GM19025 (cell line): ENCODE measurements around the gene CAMKK2.
"Not testable (repeated sequence)": the region's sequence is repeated elsewhere in the genome, so short reads cannot be mapped to it uniquely, and the experiment has no call there.

Experiments
- ATAC-seq: cut with Tn5 transposase; IDR thresholded peaks from one replicate; pipeline ENCODE4 v1.9.1; 2021; ENCODE audit warnings: mild to moderate bottlenecking, low read depth, moderate library complexity; ENCODE audit not compliant: unreplicated experiment

The CAMKK2 gene

GRCh38 chr12:121250359-121250758 is 46.1 kb downstream of the CAMKK2 start:
- no peak for ATAC-seq

GRCh38 chr12:121248622-121249021 is 47.9 kb downstream of the CAMKK2 start:
- peak; percentile 87 for ATAC-seq

GRCh38 chr12:121246893-121247557 is 49.5 kb downstream of the CAMKK2 start:
- ATAC-seq, result no peak

GRCh38 chr12:121245951-121246350 is 50.6 kb downstream of the CAMKK2 start:
- ATAC-seq, result no peak

DNA sequence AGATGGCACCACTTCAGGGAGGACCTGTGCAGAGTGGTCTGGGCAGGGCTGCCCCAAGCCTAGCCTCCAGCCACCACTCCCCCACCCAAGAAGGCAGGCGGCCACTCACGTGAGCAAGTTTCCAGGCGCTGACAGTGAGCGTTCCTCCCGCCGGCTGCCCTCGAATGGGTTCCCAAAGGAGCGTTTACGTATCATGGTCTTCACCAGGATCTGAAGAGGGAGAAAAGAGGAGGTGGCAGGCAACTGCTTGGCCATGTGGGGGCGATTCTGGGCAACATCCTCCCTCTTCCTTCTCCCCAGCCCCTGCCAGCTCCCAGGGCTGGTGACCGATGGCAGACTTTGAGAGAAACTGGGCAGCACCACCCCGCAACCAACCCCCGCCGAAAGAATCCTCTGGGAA is 51.5 kb downstream of the CAMKK2 start:
- ATAC-seq, result no peak

GRCh38 chr12:121241156-121241970 is 55.1 kb downstream of the CAMKK2 start:
- no peak for ATAC-seq

DNA sequence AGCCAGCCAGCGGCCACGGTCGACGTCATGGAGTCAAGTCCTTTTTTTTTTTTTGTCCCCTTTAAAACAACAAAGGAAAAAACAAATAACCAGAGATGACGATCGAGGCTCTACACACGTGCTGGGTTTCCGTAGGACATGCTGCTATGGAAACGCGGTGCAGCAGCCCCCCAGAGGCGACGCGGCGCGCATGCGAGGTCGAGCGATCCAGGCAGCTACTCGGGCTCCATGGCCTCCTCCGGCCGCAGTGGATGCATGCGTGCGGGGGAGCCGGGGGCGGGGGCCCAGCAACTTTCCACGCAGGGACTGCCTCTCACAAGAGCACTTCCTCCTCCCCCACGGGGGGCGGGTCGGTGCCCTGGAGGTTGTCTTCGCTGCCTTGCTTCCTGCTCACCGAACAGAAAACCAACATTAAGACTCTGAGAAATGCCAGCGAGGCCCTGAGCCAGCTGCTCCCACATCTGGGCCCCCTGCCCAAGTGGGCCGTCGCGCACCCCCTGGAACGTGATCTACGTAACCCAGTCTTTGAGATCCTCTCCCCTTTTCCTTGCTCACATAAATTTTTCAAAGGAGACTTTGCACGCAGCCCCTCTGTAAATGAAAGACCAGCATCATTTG is 55.9 kb downstream of the CAMKK2 start:
- ATAC-seq, result no peak

DNA sequence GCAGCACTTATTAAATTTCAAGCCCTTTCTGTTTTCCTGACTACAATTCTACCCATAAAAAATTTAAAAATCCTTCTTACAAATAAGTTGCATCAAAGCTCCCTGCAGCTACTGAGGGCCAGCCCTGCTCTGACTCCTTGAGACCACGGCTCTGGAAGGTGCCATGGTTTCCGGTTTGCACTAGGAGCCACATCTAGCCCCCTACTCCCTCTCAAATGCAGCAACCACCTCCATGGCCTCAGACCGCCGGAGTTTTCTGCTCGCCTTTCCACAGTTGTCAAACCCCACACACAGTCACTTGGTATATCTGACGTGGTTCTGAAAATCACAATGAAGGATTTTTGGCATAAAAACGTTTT is 56.5 kb downstream of the CAMKK2 start:
- no peak for ATAC-seq

GRCh38 chr12:121239351-121240061 is 57.0 kb downstream of the CAMKK2 start:
- ATAC-seq, result no peak

GRCh38 chr12:121238604-121239350 is 57.7 kb downstream of the CAMKK2 start:
- ATAC-seq, result no peak

GRCh38 chr12:121238086-121238485 is 58.4 kb downstream of the CAMKK2 start:
- ATAC-seq, result no peak

GRCh38 chr12:121237415-121237814 is 59.1 kb downstream of the CAMKK2 start:
- no peak for ATAC-seq

DNA sequence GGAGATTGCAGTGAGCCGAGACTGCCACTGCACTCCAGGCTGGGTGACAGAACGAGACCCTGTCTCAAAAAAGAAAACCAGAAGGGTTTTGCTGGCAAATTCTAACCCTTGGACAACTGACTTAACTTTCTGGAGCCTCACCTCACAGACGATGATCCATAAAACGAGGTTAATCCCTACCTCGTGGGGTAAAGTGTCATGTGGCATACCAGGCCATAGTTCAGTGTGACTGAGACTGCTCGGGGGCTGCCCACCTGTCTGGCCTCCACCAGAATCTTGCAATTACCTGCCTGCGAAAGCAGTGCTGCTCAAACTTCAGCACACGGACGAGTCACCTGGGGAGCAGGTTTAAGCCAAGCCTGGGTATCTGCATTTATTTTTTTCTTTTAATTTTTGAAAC is 59.7 kb downstream of the CAMKK2 start:
- ATAC-seq, result no peak

DNA sequence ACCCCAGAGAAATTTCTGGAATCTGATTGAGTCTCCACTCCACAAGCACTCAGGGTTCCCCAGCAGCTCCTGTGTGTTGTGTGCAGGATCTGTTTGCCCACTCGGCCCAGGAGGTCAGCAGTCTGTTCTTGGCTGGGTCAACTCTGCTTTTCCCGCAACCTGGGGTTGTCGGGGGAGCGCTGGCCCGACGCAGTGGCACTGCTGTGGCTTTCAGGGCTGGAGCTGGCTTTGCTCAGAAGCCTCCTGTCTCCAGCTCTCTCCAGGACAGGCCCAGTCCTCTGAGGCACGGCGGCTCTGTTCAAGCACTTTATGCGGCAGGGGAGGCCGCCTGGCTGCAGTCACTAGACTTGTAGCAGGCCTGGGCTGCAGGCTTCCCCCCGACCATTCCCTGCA is 62.9 kb downstream of the CAMKK2 start:
- no peak for ATAC-seq

- ATAC-seq, result no peak
These were observed 63.4 kb downstream of the CAMKK2 start for GRCh38 chr12:121232977-121233627.

DNA sequence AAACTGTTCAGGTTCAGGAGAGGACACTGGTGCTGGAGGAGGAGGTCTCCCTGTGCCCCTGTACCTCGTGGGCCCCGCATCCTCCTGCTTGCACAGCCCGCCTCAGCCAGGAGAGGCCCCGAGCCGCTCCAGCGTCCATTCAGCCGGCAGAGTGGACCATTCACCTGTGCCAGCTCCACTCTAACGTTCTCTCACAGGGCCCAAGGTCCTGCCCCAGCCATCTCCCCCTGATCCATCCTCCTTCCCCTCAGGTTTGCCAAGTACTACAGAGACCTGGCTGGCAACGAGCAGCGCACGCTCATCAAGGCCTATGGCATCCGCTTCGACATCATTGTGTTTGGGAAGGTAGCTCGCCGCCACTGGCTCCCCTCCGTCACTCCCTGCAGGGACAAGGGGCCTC is 64.3 kb downstream of the CAMKK2 start:
- ATAC-seq, result no peak

DNA sequence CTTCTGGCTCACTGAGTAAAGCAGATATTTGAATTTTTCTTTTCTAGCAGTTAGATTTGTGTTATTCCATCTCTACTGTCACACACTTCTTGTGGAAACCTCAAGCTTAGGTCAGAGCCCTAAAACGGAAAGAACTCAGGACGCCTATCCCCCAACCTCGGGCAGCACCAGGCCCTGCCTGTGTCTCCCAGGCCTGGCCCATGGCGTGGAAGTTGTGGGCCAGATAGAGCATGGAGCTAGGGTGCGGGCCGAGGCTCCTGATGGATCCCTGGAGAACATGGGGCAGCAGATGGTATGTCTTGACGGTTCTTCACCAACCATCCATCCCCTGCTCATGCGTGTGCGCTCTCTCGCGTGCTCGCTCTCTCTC is 66.0 kb downstream of the CAMKK2 start:
- no peak for ATAC-seq

- not testable (repeated sequence) for ATAC-seq
These were observed 66.5 kb downstream of the CAMKK2 start for GRCh38 chr12:121229826-121230537.

- ATAC-seq, result no peak
These were observed 67.4 kb downstream of the CAMKK2 start for GRCh38 chr12:121228919-121229665.
